SK-N-SH treated with all-trans-retinoic acid at 6 μM for 48 hours (cell line): ENCODE results near the gene VPS54.
A peak's percentile ranks its signal among the peaks of the same experiment; 100 is the strongest.

ENCODE experiments used
- ATAC-seq: fragments of 200-7000 bp; cut with Tn5 transposase; 3 replicates; pipeline ENCODE4 v1.9.1; 2020; ENCODE audit warnings: mild to moderate bottlenecking, moderate library complexity
- ARNTL ChIP-seq: fragments of 450-650 bp; formaldehyde crosslinking; IDR thresholded peaks from 2 replicates; pipeline ENCODE4 v1.5.0; 2020; ENCODE audit warnings: low read depth, mild to moderate bottlenecking, moderate library complexity, borderline replicate concordance
- BACH2 ChIP-seq: fragments of 250-450 bp; sonication (Bioruptor Pico); IDR thresholded peaks from 2 replicates; pipeline ENCODE4 v1.9.0; 2021; ENCODE audit warnings: mild to moderate bottlenecking, borderline replicate concordance
- ESRRG ChIP-seq: fragments of 250-450 bp; sonication (Bioruptor Pico); IDR thresholded peaks from 2 replicates; pipeline ENCODE4 v1.6.1; 2021; ENCODE audit warnings: mild to moderate bottlenecking
- GLIS3 ChIP-seq: fragments of 250-450 bp; sonication (Bioruptor Pico); IDR thresholded peaks from 2 replicates; pipeline ENCODE4 v1.5.0; 2020; ENCODE audit warnings: mild to moderate bottlenecking, moderate library complexity
- ISL1 ChIP-seq: fragments of 250-450 bp; sonication (Bioruptor Pico); IDR thresholded peaks from 2 replicates; pipeline ENCODE4 v2.1.2; 2022; ENCODE audit warnings: mild to moderate bottlenecking, moderate library complexity
- OSR1 ChIP-seq: fragments of 250-450 bp; sonication (Bioruptor Pico); IDR thresholded peaks from 2 replicates; pipeline ENCODE4 v1.8.0; 2022; ENCODE audit warnings: moderate library complexity, mild to moderate bottlenecking, inconsistent platforms
- RARB ChIP-seq: fragments of 250-450 bp; sonication (Bioruptor Pico); IDR thresholded peaks from 2 replicates; pipeline ENCODE4 v1.8.0; 2021; ENCODE audit warnings: mild to moderate bottlenecking, moderate library complexity
- SNAI2 ChIP-seq: fragments of 250-450 bp; sonication (Bioruptor Pico); IDR thresholded peaks from 2 replicates; pipeline ENCODE4 v1.5.0; 2020; ENCODE audit warnings: mild to moderate bottlenecking, moderate library complexity
- TCF4 ChIP-seq: fragments of 250-450 bp; sonication (Bioruptor Pico); IDR thresholded peaks from 2 replicates; pipeline ENCODE4 v1.8.0; 2021; ENCODE audit warnings: mild to moderate bottlenecking, moderate library complexity, borderline replicate concordance
- TOX ChIP-seq: fragments of 250-450 bp; sonication (Bioruptor Pico); IDR thresholded peaks from 2 replicates; pipeline ENCODE4 v1.8.0; 2021; ENCODE audit warnings: mild to moderate bottlenecking, moderate library complexity, borderline replicate concordance
- ZC3H10 ChIP-seq: fragments of 250-450 bp; sonication (Bioruptor Pico); IDR thresholded peaks from 2 replicates; pipeline ENCODE4 v1.5.1; 2021; ENCODE audit warnings: mild to moderate bottlenecking, moderate library complexity
- ZFP3 ChIP-seq: fragments of 250-450 bp; sonication (Bioruptor Pico); IDR thresholded peaks from 2 replicates; pipeline ENCODE4 v1.5.0; 2020; ENCODE audit warnings: mild to moderate bottlenecking, moderate library complexity
- ZFP30 ChIP-seq: fragments of 450-650 bp; formaldehyde crosslinking; IDR thresholded peaks from 2 replicates; pipeline ENCODE4 v1.5.0; 2022; ENCODE audit warnings: mild to moderate bottlenecking, moderate library complexity
- ZNF565 ChIP-seq: fragments of 450-650 bp; formaldehyde crosslinking; conservative IDR thresholded peaks from 2 replicates; pipeline ENCODE4 v1.5.0; 2020; ENCODE audit warnings: low read depth, mild to moderate bottlenecking, moderate library complexity
- ZNF70 ChIP-seq: fragments of 450-650 bp; formaldehyde crosslinking; IDR thresholded peaks from 2 replicates; pipeline ENCODE4 v1.5.0; 2020; ENCODE audit warnings: mild to moderate bottlenecking, moderate library complexity
- ZNF8 ChIP-seq: fragments of 450-650 bp; formaldehyde crosslinking; IDR thresholded peaks from 2 replicates; pipeline ENCODE4 v1.5.0; 2020; ENCODE audit warnings: mild to moderate bottlenecking, moderate library complexity
- TF ChIP-seq, protein P1 (sequence below): fragments of 250-450 bp; sonication (Bioruptor Pico); IDR thresholded peaks from 2 replicates; pipeline ENCODE4 v1.5.0; 2020; ENCODE audit warnings: mild to moderate bottlenecking, moderate library complexity
- TF ChIP-seq, protein P2 (sequence below): fragments of 250-450 bp; sonication (Bioruptor Pico); IDR thresholded peaks from 2 replicates; pipeline ENCODE4 v1.8.0; 2021; ENCODE audit warnings: low read depth, mild to moderate bottlenecking, moderate library complexity, borderline replicate concordance
- TF ChIP-seq, protein P3 (sequence below): fragments of 250-450 bp; sonication (Bioruptor Pico); IDR thresholded peaks from 2 replicates; pipeline ENCODE4 v1.5.1; 2020; ENCODE audit warnings: low read depth, mild to moderate bottlenecking, moderate library complexity
- TF ChIP-seq, protein P4 (sequence below): fragments of 250-450 bp; sonication (Bioruptor Pico); IDR thresholded peaks from 2 replicates; pipeline ENCODE4 v1.5.1; 2021; ENCODE audit warnings: mild to moderate bottlenecking, moderate library complexity
- TF ChIP-seq, protein P5 (sequence below): fragments of 250-450 bp; sonication (Bioruptor Pico); IDR thresholded peaks from 2 replicates; pipeline ENCODE4 v1.8.0; 2020; ENCODE audit warnings: mild to moderate bottlenecking, moderate library complexity, borderline replicate concordance

Gene VPS54

DNA sequence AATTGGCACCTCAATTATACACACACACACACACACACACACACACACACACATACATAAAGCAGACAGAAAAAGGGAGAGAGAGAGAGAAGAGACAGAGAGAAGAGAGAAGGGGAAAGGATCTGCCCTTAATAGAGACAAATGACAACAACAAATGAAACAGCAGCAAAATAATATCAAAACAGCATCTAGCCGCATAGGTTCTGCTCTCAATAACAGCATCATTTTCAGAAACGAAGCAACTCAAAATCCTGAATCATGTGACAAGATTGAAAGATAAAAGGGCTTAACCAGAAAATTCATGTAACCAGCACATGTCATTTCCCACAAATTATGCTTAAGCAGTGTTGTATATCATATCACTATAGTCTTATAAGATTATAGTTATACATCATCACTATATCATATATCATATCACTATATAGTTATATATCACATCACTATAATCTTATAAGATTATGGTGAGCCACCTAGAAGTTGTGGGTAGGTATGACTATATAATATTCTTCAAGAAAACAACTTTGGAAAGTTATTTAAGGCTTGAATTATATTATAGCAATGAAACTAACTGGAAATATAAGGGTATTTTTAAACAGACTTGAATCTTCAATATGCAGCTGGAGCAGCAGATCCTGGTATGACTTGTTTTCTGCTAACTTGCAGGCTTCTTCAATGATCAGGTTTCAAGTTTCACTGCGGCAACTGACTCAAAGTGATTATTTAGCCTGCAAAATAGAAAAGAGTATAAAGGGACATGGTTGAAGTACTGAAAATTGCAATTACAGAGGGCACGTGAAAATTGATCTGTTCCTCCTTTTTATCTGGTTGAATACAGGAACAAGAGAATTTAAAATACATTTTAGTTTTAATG lies 16.1 kb upstream of the VPS54 start:
- peak; percentile 79 for ATAC-seq
- TF ChIP-seq, protein P1, sequence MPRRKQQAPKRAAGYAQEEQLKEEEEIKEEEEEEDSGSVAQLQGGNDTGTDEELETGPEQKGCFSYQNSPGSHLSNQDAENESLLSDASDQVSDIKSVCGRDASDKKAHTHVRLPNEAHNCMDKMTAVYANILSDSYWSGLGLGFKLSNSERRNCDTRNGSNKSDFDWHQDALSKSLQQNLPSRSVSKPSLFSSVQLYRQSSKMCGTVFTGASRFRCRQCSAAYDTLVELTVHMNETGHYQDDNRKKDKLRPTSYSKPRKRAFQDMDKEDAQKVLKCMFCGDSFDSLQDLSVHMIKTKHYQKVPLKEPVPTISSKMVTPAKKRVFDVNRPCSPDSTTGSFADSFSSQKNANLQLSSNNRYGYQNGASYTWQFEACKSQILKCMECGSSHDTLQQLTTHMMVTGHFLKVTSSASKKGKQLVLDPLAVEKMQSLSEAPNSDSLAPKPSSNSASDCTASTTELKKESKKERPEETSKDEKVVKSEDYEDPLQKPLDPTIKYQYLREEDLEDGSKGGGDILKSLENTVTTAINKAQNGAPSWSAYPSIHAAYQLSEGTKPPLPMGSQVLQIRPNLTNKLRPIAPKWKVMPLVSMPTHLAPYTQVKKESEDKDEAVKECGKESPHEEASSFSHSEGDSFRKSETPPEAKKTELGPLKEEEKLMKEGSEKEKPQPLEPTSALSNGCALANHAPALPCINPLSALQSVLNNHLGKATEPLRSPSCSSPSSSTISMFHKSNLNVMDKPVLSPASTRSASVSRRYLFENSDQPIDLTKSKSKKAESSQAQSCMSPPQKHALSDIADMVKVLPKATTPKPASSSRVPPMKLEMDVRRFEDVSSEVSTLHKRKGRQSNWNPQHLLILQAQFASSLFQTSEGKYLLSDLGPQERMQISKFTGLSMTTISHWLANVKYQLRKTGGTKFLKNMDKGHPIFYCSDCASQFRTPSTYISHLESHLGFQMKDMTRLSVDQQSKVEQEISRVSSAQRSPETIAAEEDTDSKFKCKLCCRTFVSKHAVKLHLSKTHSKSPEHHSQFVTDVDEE (CRISPR knock-in tag), result no peak
- no peak for TF ChIP-seq ARNTL (CRISPR knock-in tag)
- TF ChIP-seq GLIS3 (CRISPR knock-in tag), result no peak
- TF ChIP-seq ZC3H10 (CRISPR knock-in tag), result no peak
- TF ChIP-seq, protein P2, sequence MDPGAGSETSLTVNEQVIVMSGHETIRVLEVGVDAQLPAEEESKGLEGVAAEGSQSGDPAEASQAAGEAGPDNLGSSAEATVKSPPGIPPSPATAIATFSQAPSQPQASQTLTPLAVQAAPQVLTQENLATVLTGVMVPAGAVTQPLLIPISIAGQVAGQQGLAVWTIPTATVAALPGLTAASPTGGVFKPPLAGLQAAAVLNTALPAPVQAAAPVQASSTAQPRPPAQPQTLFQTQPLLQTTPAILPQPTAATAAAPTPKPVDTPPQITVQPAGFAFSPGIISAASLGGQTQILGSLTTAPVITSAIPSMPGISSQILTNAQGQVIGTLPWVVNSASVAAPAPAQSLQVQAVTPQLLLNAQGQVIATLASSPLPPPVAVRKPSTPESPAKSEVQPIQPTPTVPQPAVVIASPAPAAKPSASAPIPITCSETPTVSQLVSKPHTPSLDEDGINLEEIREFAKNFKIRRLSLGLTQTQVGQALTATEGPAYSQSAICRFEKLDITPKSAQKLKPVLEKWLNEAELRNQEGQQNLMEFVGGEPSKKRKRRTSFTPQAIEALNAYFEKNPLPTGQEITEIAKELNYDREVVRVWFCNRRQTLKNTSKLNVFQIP (CRISPR knock-in tag), result no peak
- no peak for TF ChIP-seq RARB
- no peak for TF ChIP-seq OSR1
- TF ChIP-seq BACH2 (CRISPR knock-in tag), result no peak
- TF ChIP-seq, protein P3, sequence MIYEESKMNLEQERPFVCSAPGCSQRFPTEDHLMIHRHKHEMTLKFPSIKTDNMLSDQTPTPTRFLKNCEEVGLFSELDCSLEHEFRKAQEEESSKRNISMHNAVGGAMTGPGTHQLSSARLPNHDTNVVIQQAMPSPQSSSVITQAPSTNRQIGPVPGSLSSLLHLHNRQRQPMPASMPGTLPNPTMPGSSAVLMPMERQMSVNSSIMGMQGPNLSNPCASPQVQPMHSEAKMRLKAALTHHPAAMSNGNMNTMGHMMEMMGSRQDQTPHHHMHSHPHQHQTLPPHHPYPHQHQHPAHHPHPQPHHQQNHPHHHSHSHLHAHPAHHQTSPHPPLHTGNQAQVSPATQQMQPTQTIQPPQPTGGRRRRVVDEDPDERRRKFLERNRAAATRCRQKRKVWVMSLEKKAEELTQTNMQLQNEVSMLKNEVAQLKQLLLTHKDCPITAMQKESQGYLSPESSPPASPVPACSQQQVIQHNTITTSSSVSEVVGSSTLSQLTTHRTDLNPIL (CRISPR knock-in tag), result no peak
- TF ChIP-seq ZNF565 (CRISPR knock-in tag), result no peak
- TF ChIP-seq ZFP3, result no peak
- TF ChIP-seq ZFP30, result no peak
- no peak for TF ChIP-seq TCF4 (CRISPR knock-in tag)
- TF ChIP-seq, protein P4, sequence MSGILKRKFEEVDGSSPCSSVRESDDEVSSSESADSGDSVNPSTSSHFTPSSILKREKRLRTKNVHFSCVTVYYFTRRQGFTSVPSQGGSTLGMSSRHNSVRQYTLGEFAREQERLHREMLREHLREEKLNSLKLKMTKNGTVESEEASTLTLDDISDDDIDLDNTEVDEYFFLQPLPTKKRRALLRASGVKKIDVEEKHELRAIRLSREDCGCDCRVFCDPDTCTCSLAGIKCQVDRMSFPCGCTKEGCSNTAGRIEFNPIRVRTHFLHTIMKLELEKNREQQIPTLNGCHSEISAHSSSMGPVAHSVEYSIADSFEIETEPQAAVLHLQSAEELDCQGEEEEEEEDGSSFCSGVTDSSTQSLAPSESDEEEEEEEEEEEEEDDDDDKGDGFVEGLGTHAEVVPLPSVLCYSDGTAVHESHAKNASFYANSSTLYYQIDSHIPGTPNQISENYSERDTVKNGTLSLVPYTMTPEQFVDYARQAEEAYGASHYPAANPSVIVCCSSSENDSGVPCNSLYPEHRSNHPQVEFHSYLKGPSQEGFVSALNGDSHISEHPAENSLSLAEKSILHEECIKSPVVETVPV (CRISPR knock-in tag), result no peak
- TF ChIP-seq TOX, result no peak
- TF ChIP-seq, protein P5, sequence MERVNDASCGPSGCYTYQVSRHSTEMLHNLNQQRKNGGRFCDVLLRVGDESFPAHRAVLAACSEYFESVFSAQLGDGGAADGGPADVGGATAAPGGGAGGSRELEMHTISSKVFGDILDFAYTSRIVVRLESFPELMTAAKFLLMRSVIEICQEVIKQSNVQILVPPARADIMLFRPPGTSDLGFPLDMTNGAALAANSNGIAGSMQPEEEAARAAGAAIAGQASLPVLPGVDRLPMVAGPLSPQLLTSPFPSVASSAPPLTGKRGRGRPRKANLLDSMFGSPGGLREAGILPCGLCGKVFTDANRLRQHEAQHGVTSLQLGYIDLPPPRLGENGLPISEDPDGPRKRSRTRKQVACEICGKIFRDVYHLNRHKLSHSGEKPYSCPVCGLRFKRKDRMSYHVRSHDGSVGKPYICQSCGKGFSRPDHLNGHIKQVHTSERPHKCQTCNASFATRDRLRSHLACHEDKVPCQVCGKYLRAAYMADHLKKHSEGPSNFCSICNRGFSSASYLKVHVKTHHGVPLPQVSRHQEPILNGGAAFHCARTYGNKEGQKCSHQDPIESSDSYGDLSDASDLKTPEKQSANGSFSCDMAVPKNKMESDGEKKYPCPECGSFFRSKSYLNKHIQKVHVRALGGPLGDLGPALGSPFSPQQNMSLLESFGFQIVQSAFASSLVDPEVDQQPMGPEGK (CRISPR knock-in tag), result no peak
- no peak for TF ChIP-seq ZNF8 (CRISPR knock-in tag)
- no peak for TF ChIP-seq ESRRG
- TF ChIP-seq SNAI2 (CRISPR knock-in tag), result no peak
- TF ChIP-seq ISL1 (CRISPR knock-in tag), result no peak

DNA sequence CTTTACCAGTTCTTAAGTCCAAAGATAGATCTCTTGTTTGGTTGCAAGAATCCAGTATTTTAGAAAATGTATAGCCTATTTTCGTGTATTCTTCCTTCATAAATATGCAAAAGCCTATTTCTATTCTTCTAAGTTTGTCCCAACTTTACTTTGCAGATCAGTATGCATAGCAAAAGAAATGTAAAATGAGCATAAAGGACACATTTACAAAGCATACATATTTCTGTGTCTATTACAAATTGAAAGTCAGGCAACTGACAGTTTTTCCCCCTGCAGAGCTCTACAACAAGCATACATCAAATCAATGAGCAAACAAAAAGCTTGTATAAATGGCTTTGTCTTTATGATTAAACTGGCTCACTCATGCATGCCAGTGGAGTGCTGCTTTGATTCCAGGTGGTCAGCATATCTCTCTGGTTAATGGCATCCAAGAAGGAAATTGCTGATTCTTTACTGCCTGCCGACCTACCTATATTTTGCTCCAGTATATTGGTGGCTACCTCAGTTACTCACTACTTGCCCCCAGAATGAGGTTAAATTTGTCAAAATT lies 10.0 kb upstream of the VPS54 start:
- no peak for ATAC-seq
- TF ChIP-seq OSR1 (no peak), GLIS3 (CRISPR knock-in tag) (no peak), ZNF70 (CRISPR knock-in tag) (no peak), ZNF8 (CRISPR knock-in tag) (no peak), ARNTL (CRISPR knock-in tag) (no peak)
- TF ChIP-seq, protein P5 (CRISPR knock-in tag), result no peak
- TF ChIP-seq, protein P2 (CRISPR knock-in tag), result no peak
